ENCODE data around the gene SRSF4.
"Not testable (repeated sequence)": the region's sequence is repeated elsewhere in the genome, so short reads cannot be mapped to it uniquely, and the experiment has no call there.

The SRSF4 gene

DNA sequence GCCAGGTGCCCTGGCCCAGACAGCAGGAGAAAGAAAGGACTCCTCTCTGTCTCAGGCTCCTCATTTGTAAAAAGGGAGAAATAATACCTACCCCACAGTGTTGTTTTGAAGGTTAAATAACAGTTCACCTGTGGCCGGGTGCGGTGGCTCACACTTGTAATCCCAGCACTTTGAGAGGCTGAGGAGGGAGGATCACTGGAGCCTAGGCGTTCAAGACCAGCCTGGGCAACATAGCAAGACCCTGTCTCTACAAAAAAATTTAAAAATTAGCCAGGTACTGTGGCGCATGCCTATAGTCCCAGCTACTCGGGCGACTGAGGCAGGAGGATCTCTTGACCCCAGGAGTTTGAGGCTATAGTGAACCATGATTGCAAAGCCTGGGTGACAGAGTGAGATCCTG, 55.5 kb downstream of the SRSF4 start:
- FAIRE-seq: no peak
- no peak for DNase-seq (ENCODE audit: insufficient read length, low spot score)

DNA sequence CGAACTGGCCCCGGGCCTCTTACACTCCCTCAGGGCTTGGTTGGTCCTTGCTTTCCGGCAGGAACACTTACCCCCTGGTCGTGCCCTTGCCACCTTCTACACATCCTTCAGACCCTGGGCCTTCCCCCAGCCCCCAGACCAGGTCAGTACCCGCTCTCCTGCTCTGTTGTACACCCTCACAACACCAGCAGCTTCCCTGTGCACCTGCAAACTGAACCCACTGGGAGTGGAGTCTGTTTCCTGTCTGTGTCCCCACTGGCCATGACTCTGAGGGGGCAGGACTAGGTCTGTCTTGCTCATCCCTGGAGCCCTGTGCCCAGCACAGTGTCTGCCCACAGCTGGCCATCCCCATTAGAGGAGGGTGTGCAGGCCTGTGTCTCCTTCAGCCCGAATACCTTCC, 55.9 kb downstream of the SRSF4 start:
- DNase-seq (ENCODE audit: insufficient read length, low spot score): no peak
- FAIRE-seq: no peak

DNA sequence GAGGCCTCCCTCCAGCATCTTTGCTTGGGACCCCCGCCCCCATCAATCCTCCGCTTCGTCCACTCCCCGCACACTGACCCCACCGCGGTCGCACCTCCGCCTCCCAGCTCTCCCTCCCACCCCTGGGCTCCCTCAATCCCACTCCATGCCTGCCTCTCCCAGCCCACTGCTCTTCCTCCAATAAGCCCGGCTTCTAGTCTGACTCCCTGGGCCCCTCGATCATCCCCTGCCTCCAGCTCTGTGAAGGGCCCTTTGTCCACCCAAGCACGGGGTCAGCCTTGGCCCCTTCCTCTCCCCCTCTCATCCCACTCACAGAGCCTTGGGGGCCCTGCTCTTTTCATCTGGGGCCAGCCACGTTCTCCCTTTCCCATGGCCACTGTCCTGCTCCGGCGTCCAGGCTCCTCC, 56.5 kb downstream of the SRSF4 start:
- no peak for DNase-seq (ENCODE audit: insufficient read length, low spot score)
- FAIRE-seq: no peak

DNA sequence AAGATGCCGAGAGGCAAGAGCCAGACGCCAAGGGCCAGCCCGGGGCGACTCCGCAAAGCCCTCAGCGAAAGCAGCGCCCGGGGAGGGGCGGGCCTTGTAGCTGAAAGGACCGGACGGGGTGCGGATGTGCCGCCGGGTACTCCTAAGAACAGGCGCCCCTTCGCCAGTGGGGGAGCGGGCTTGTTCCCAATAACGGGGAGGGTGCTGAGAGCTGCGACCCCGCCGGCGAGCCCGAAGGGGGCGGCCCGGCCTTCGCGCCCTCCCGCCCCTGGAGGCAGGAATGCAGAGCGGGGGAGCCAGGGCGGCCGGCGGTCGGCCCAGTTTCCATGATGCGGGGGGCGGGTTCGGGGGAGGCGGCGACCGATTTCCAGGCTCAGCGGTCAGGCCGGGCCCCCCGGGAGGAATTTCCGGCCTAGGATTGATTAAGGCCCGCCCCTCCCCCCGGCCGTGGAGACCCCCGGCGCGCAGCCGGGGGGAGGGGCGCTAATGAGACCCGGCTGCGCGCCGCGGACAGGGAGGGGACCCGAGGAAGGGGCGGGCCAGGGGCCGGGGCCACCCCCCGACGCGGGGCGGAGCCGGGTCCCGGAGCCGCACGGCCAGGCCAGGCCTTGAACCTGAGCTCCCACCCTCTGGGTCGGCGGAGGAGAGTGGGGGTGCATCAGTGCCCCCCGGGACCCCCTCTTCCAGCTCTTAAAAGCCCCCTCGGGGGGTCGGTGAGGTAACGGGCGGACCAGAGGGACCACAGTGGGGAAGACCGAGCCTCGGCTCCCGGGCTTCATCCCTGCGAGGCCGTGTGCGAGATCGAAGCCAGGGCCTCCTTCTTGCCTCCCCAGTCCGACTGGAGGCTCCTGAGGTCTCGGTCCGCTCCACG, 57.1 kb downstream of the SRSF4 start:
- no peak for FAIRE-seq
- peak; percentile 81 for DNase-seq (ENCODE audit: insufficient read length, low spot score)

DNA sequence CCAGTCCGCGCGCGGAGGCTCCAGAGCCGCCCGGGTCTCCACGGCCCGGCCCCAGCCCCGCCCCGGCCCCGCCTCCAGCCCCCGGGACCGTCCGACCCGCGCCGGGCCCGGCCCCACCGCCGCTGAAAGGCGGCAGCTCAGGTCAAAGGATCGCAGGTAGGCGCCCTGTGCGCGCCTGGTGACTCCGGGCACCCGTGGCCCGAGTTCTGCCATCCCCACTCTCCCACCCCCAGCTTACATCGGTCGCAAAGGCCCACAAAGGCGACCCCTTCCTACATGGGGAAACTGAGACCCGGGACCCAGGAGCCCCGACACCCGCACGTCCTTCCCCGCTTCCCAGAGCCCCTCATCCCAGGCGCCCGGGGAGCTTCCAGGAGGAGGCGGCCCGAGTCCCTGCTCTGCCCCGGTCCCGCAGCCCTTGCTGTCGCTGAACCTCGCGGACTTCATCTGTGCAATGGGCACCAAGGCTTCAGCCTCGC, 57.8 kb downstream of the SRSF4 start, which contains the start of gene TMEM200B:
TMEM200B (minus strand) TSS at position 17 of the 479 bp plus-strand sequence. CDS start 2,075 bp downstream, outside the sequence.
- DNase-seq (ENCODE audit: insufficient read length, low spot score) (no peak), FAIRE-seq (no peak)

DNA sequence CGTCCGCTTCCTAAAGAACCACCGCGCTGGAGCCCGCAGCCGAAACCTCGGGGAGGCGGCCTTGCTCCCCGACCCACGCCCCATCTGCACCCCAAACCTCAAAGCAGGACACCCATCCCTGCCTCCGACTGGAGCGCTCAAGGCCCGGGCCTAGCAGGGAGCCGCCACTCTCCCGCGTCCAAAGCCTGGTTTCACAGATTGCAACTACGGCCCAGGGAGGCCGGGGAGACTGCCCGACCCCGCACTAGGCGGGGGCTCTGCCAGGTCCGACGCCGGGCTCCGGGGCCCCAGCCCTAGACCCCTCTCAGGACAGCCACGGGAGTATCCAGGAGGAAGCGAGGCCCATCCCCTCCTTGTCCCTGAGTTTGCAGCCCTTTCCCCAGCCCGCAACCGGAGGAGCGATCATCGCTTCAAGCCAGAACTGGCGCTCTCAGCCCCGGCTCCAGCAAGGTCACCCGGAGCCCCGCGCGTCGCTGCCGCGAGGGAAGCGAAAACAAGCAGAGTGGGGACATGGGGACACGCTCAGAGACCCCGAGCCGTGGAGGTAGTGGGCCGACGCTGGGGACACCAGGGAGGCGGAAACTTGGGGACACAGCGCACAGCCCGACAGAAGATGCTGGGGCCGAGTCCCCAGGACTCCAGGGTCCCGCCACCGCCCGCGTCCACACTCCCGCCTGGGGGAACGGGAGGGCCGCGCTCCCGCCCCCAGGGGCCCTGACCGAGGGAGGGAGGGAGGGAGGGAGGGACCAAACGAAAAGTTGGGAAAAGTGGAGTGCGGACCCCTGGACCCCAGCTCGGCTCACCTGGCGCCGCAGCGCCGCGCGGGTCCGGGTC, 58.4 kb downstream of the SRSF4 start:
- no peak for FAIRE-seq
- no peak for DNase-seq (ENCODE audit: insufficient read length, low spot score)

DNA sequence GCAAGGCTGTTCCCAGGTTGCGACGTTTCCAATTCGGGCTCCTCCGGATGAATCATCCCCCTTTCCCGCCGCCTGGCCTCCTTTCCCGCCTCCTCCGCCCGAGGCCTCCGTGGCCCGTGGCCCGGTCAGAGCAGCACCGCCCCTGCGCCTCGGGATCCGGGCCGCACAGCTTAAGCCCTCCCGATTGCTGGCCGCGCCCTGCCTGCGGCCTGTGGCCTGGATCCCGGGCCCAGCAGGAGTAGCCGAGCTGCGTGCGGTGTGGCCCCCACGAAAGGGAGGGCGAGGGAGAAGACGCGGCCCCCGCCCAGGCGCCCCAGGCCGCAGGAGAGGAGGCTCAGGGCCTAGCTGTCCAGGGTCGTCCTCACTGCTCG, 59.0 kb downstream of the SRSF4 start:
- DNase-seq (ENCODE audit: insufficient read length, low spot score) (no peak), FAIRE-seq (no peak)

DNA sequence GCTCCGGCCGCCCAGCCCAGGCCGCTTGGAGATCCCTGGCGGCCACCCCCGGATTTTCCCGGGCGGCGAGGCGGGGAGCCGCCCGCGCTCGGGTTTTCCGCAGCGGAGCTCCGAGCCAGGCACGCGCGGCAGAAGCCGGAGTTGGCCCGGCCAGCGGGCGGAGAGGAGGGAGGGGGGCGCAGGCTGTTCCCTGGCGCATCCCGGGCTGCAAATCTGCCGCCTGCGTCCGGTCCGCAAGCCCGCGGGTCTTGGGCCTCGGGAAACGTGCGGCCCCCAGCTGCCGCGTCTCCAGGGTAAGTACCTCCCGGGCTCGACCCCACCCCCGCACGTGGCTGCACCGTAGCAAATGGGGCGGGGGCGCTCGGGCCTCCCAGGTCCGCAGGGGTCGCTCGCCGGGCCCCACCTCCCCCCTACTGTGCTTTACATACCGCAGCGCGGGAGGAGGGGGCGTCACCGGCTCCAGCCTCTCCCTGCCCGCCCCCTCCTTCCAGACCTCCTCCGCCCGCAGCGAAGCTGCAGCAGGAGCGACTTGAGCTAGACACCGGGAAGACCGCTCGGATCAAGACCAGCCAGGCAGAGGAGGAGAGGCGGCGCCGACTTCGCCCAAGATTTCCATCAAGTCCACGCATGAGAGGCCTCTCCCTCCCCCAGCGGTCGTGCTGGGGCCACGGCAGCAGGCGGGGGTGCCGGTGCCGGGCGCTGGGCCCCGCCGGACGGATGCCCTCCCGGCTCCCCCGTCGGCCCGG, 59.6 kb downstream of the SRSF4 start:
- DNase-seq (ENCODE audit: insufficient read length, low spot score) (no peak), FAIRE-seq (no peak)

DNA sequence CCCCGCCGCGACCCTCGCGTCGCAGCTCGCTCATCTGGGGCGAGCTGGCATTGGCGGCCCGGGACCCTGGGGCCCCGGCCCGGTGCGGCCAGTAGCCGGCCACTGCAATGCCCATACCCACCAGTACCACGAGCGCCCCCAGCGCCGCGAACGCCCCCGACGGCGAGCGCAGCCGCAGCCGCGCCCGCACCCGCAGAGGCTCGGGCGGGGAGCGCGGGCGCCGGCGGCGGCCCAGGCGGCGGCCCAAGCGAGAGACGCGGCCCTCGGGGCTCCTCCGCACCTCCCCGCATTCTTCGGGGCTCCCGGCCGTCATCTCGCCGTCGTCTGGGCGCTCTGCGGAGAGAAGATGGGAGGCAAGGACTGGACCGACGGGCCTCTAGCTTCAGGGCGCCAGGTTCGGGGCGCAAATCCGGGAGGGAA, 60.2 kb downstream of the SRSF4 start:
- no peak for DNase-seq (ENCODE audit: insufficient read length, low spot score)

DNA sequence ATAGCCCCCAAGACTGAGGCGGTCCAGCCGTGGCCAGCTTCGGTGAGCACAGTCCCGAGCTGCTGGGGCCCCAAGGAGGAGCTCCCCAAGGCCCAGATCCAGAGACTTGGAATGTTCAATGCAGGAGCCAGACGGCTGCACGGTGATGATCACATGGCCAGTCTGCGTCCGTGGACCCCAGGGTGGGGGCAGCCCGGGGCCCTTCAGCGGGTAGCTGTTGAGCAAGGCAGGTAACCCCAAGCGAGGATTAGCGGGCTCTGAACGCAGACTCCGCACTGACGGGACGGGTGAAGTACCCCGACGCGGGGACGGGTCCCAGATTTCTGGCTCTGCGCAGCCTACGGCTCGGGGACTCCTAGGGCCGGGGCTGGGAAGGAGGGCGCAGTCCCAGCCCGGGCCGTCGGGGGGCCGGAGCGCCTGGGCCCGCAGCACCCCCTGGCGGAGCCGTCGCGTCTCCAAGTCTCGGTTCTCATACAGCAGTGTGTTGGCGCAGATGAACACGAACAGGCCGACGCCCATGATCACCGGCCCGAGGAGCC, 60.7 kb downstream of the SRSF4 start:
- DNase-seq (ENCODE audit: insufficient read length, low spot score) (peak; percentile 83), FAIRE-seq (no peak)

More for the DNA sequence above, 60.2 kb downstream of the SRSF4 start:
- FAIRE-seq: no peak

DNA sequence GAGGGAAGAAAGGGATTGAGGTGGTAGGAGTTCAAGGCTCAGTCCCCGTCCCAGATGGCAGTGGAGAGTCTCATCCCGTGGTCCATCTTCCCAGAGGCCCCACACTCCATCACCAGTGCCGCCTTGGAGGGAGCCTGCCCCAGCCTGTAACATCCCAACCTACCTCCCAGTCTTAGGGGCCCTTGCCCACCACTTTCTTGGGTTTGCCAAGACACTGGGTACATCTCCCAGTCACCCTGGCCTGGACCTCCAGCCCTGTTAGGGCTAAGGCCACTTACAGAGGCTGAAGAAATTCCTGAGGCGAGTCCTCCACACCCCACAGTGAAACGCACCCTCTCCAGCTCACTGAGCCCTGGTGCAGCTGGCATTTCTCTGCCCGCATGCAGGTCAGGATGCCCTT, 61.3 kb downstream of the SRSF4 start:
- DNase-seq (ENCODE audit: insufficient read length, low spot score) (no peak), FAIRE-seq (no peak)

DNA sequence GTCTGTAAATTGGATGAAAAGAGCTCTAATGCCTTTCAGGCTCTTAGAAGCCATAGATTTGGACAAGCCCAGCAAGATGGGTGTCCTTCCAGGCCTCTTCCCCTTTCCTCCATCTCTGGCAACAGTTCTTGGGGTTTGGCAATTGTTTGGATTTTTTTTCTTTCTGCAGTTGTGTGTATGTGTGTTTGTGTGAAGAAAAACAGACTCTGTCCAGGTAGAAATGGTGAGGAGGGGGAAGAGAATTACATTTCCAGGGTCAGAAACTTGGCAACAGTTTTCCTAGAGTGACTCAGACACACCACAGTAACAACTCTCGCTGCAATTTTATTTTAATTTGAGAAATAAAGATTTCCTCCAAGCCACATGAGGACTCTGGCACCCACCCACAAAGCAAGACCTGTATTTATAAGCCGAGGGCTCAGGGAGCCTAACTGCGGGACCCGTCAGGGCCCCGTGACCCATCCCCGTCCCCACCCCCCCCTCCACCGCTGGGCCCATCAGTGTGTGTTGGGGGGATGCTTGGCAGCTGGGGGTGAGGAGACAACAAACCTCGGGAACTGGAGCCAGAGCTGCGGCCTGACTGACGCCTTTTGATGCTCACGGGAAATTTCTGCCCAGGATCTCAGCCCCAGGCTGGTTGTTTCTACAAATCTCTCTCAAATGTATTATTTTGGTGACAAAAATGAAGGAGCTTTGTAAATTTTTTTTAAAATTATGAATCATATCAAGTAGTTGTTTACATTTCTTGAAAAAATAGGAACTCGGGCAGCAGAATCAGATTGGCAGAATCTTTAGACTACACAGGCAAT, 62.4 kb downstream of the SRSF4 start:
- DNase-seq (ENCODE audit: insufficient read length, low spot score) (no peak), FAIRE-seq (no peak)

DNA sequence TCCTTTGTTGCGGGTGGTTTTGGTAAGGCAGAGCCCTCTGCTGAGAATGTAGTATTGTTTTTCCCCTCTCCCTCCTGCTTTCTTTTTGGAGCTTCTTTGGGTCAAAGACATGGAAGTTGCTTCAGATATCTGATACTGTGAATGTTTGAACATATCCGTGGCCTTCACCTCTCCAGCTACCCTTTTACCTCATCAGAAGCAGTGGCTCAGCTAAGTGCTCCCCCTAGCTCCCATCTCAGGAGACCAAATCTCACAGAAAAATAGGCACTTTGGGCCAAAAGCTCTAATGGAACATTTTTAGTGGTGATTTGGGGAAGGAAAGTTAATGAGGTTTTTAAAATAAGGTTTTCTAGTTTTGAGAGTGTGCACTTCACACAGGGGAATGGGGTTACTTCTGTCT, 64.3 kb downstream of the SRSF4 start:
- no peak for DNase-seq (ENCODE audit: insufficient read length, low spot score)

DNA sequence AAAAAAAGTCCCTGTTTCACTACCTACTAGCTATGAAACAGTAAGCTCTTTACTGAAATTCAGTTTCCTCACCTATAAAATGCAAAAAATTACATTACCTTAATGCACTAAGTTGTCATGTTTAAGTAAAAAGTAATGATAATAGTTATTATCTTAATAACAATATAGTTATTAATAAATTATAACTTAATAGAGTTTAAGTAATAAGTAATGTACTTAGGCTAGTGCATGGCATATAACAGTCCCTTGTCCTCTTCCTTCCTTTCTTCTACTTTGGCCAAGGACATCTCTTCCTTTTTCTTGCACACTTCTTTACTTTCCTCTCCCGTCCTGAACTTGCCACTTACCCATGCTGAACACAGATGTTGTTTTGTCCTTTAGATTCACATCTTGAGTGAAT, 67.0 kb downstream of the SRSF4 start:
- no peak for DNase-seq (ENCODE audit: insufficient read length, low spot score)

More for the DNA sequence above, 64.3 kb downstream of the SRSF4 start:
- no peak for FAIRE-seq

DNA sequence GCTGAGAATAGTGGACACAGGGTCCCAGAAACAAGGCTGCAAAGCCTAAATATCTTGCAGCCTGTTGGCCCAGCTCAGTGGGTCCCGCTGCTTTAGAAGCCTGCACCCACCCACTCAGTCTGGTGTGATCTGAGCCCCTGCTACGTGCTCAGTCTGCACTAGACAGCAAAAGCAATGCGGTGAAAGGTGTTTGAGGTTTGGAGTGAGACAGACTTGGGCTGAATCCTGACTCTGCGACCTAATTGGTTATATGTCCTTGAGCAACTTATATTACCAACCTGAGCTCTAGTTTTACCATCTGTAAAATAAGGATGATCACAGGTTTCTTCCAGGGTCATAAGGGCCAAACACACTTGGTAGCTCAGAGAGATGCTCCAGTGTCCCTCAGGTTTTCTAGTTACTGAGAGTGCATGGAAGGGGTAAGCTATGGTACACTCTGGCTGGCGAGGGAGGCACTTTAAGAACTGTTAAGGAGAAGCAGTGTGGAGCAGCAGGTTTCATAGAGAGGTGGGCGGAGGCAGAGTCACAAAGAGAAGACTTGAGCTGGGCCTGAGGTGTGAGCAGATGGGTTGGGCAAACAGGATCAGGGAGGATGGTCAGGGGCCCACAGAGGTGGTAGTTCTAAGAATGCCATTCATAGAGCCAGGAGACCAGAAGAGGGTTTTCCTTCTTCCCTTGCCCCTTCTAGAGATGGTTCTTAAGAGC, 68.1 kb downstream of the SRSF4 start:
- DNase-seq (ENCODE audit: insufficient read length, low spot score) (no peak), FAIRE-seq (no peak)

More for the DNA sequence above, 67.0 kb downstream of the SRSF4 start:
- FAIRE-seq: no peak

DNA sequence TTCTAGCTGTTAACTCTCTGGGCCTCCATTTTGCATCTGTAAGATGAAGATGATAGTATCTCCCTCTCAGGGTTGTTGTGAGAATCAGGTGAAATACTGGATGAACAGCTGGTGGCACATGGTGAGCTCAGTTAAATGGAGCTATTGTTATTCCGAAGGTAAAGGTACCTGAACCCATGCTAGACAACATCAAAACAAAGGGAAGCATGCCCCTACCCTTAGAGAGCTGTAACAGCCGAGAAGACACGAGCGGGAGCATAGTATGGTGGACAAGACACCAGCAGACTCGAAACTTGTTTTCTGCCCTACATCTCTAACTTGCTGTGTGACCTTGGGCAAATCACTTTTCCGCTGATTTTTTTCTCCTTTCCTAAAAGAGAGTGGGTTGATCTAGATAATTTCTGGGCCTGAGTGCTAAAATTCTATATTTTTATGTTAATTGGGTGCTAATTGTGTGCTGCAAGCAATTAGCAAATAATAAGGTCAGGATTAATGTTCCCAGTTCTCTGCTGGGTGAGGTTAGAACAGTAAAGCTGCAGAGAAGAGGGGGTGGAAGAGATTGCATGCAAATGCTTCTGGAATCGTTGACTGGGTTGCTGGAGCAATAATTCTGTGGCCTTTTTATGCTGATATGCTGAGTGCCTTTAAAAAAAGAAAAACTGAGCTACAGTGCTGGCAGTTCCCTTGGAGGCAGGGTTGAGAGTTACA, 68.8 kb downstream of the SRSF4 start:
- FAIRE-seq (no peak), DNase-seq (ENCODE audit: insufficient read length, low spot score) (no peak)

DNA sequence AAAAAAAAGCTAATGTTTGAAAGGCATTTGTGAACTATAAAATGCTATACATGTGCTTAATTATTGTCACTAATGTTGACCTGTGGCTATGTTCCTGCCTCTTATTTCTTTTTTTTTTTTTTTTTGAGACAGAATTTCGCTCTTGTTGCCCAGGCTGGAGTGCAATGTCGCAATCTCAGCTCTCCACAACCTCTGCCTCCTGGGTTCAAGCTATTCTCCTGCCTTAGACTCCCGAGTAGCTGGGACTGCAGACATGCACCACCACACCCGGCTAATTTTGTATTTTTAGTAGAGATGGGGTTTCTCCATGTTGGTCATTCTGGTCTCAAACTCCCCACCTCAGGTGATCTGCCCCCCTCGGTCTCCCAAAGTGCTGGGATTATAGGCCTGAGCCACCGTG, 73.7 kb downstream of the SRSF4 start:
- not testable (repeated sequence) for DNase-seq (ENCODE audit: insufficient read length, low spot score); FAIRE-seq

DNA sequence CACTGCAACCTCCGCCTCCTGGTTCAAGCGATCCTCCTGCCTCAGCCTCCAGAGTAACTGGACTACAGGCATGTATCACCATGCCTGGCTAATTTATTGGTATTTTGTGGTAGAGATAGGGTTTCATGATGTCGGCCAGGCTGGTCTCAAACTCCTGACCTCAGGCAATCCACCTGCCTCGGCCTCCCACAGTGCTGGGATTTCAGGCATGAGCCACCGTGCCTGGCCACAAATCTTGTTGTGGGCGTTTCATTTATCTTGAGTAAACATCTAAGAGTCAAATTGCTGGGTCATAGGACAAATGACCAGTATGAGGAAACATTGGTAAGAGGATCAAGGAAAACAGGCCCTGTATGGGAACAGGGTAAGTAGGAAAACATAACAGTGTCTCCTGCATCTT, 75.9 kb downstream of the SRSF4 start:
- FAIRE-seq (no peak), DNase-seq (ENCODE audit: insufficient read length, low spot score) (no peak)

All from GM19239 (cell line).